ENCODE measurements around the gene WIPI1.

DNA sequence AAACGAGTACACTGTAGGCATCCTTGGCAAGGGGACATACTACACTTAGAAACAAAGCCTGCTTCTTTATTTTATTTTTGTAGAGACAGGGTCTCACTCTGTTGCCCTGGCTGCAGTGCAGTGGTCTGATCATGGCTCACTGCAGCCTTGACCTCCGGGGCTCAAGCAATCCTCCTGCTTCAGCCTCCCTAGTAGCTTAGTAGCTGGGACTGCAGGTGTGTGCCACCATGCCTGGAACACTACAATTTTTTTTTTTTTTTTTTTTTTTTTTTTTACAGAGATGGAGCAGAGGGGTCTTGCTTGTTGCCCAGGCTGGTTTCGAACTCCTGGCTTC is 78.2 kb downstream of the WIPI1 start:
- TF ChIP-seq EP300 (IDR thresholded peaks at IDR 0.05): no peak
- TF ChIP-seq, protein P1, sequence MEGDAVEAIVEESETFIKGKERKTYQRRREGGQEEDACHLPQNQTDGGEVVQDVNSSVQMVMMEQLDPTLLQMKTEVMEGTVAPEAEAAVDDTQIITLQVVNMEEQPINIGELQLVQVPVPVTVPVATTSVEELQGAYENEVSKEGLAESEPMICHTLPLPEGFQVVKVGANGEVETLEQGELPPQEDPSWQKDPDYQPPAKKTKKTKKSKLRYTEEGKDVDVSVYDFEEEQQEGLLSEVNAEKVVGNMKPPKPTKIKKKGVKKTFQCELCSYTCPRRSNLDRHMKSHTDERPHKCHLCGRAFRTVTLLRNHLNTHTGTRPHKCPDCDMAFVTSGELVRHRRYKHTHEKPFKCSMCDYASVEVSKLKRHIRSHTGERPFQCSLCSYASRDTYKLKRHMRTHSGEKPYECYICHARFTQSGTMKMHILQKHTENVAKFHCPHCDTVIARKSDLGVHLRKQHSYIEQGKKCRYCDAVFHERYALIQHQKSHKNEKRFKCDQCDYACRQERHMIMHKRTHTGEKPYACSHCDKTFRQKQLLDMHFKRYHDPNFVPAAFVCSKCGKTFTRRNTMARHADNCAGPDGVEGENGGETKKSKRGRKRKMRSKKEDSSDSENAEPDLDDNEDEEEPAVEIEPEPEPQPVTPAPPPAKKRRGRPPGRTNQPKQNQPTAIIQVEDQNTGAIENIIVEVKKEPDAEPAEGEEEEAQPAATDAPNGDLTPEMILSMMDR (IDR thresholded peaks at IDR 0.05): no peak
- no peak for TF ChIP-seq POLR2A (IDR thresholded peaks at IDR 0.05)

Measured in tibial nerve (tissue), 4 donors.